Upper lobe of left lung (tissue), 6 donors: ENCODE data around the gene TBC1D1. TPM values are rescaled to one million over a fixed set of nuclear protein-coding genes. Genes with fewer than 3 reads are reported as not detected.
A peak's percentile ranks its signal among the peaks of the same experiment; 100 is the strongest.

Experiments used
- ATAC-seq, 2 donors: fragments of 200-7000 bp; cut with Tn5 transposase; one replicate each; pipeline ENCODE4 v1.9.1; 2022; ENCODE audit warnings: mild to moderate bottlenecking in 2 of 2, moderate library complexity in 2 of 2; ENCODE audit not compliant: low FRiP score in 2 of 2
- DNase-seq, 2 donors: peaks; one replicate each; pipeline ENCODE4 v3.0.0-alpha.2; 2019 to 2020
- H3K27ac ChIP-seq, 4 donors: fragments of 200-600 bp; sonication (generic); one replicate each; pipeline ENCODE4 v1.5.1; 2016 to 2019
- H3K27me3 ChIP-seq, 4 donors: fragments of 200-600 bp; sonication (generic); one replicate each; pipeline ENCODE4 v1.5.1; 2017 to 2019
- H3K36me3 ChIP-seq, 4 donors: fragments of 200-600 bp; sonication (generic); one replicate each; pipeline ENCODE4 v1.5.1; 2016 to 2019
- H3K4me1 ChIP-seq, 4 donors: fragments of 200-600 bp; sonication (generic); one replicate each; pipeline ENCODE4 v1.5.1; 2018 to 2019
- H3K4me3 ChIP-seq, 4 donors: fragments of 200-600 bp; sonication (generic); one replicate each; pipeline ENCODE4 v1.5.1; 2017 to 2019; ENCODE audit warnings: mild to moderate bottlenecking in 2 of 4, moderate library complexity in 1 of 4
- H3K9me3 ChIP-seq, 4 donors: fragments of 200-600 bp; sonication (generic); one replicate each; pipeline ENCODE4 v1.5.1; 2018 to 2019
- EP300 ChIP-seq, 4 donors: sonication (generic); formaldehyde crosslinking; IDR thresholded peaks; one replicate each; pipeline ENCODE4 v1.5.1; 2017; ENCODE audit warnings: antibody characterized with exemption in 4 of 4, control low read depth in 2 of 4
- POLR2A ChIP-seq, 4 donors: fragments of 450-650 bp; IDR thresholded peaks; one replicate each; pipeline ENCODE4 v1.5.1; 2016 to 2017; ENCODE audit warnings: antibody characterized with exemption in 4 of 4, mild to moderate bottlenecking in 2 of 4
- POLR2AphosphoS5 ChIP-seq, 2 donors: sonication (generic); formaldehyde crosslinking; IDR thresholded peaks; one replicate each; pipeline ENCODE4 v1.5.1; 2017; ENCODE audit warnings: antibody characterized with exemption in 2 of 2
- WGBS, 2 donors: methylation state at CpG; one replicate each; pipeline ENCODE4 v1.1.5; 2017 to 2018; 5-methylcytosine and 5-hydroxymethylcytosine counted together
- total RNA-seq, 6 donors: library from RNA; depleted of rRNA in 4 of 6; stranded (reverse); fragments of >200 nt in 4 of 6; gene quantifications; one replicate each; pipeline versions ENCODE4 v1.1.0 to v1.2.1, GENCODE V29; 2016 to 2021
- TF ChIP-seq, protein P1 (sequence below), 6 experiments: fragments of 450-650 bp in 4 of 6; fragments of 200-600 bp in 2 of 6; sonication (generic) in 2 of 6; IDR thresholded peaks; one replicate each; pipeline ENCODE4 v1.5.1; 2016 to 2019; ENCODE audit warnings: antibody characterized with exemption in 6 of 6
- donor health status: DM: no; HTN: no; CAD: no; lungs with moderate emphysema.
- donor health status: DM: no; HTN: yes; CAD: no; lungs with severe emphysema.

Gene TBC1D1
- total RNA-seq, 6 donors from 2014 or later: 45.1 to 68.1 (median 58.0) TPM

DNA sequence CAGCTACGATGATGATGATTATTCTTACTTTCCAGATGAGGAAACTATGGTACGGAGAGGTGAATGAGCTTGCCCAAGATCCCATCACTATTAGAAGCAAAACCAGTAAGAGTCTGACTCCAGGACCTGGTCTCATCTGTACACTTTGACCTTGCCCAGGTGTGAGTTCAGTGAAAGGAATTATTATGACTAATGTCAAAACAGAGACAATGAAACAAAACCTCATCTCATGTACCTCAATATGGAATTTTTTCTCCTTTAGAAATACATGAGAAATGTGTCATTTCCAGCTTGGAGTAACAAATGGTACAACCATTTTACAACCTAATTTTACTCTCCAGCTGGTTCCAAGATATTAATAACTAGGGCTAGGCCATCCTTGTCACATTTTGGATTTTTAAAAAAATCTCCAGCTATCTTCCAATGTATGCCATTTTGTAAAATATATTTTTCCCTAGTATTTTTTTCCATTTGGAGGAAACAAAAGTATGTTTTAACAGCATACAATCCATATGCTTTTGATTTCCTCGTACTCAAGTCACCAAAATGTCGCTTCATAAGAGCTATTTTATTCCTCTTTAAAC is 283.1 kb downstream of the TBC1D1 start:
- Histone ChIP-seq H3K36me3 (no peaks in the 10 kb centered on the region), H3K27ac (peak overlapping the region in 1 of 4 donors; percentile 34), H3K4me1 (peaks cover 5 to 20% (median 14%) of the 10 kb centered on the region in 4 donors), H3K4me3 (no peak overlapping the region), H3K9me3 (no peaks in the 10 kb centered on the region), H3K27me3 (no peaks in the 10 kb centered on the region)
- no peak for DNase-seq
- TF ChIP-seq POLR2A (IDR thresholded peaks at IDR 0.05) (no peak), EP300 (IDR thresholded peaks at IDR 0.05) (no peak), POLR2AphosphoS5 (IDR thresholded peaks at IDR 0.05) (no peak)
- TF ChIP-seq, protein P1, sequence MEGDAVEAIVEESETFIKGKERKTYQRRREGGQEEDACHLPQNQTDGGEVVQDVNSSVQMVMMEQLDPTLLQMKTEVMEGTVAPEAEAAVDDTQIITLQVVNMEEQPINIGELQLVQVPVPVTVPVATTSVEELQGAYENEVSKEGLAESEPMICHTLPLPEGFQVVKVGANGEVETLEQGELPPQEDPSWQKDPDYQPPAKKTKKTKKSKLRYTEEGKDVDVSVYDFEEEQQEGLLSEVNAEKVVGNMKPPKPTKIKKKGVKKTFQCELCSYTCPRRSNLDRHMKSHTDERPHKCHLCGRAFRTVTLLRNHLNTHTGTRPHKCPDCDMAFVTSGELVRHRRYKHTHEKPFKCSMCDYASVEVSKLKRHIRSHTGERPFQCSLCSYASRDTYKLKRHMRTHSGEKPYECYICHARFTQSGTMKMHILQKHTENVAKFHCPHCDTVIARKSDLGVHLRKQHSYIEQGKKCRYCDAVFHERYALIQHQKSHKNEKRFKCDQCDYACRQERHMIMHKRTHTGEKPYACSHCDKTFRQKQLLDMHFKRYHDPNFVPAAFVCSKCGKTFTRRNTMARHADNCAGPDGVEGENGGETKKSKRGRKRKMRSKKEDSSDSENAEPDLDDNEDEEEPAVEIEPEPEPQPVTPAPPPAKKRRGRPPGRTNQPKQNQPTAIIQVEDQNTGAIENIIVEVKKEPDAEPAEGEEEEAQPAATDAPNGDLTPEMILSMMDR (IDR thresholded peaks at IDR 0.05): no peak
- no peak for ATAC-seq
- WGBS, 2 donors: 75 to 77% methylated on average over 4 of the region's 4 CpGs

DNA sequence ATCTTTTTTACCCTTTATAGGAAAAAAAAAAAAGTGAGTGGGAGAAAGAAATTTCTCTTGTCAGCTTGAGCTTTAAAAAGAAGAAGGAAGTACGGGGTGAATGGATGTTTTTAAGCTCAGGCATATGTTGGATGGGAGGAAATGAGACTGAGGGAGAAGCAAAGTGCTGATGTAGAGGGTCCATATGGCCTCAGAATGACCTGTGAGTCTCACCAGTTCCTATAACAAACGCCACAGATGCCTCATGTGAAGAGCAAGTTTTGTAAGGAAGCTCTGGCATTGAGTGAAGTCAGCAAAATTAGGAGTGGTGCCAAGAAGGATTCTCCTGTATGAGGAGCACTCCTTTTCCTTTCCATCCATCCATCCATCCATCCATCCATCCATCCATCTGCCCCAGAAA is 283.9 kb downstream of the TBC1D1 start:
- Histone ChIP-seq H3K9me3 (no peaks in the 10 kb centered on the region), H3K27ac (peak overlapping the region in 1 of 4 donors; percentile 70), H3K36me3 (no peaks in the 10 kb centered on the region), H3K4me3 (no peak overlapping the region), H3K4me1 (peaks cover 10 to 24% (median 19%) of the 10 kb centered on the region in 4 donors), H3K27me3 (no peaks in the 10 kb centered on the region)
- ATAC-seq: peak in 1 of 2 donors; percentile 74
- DNase-seq: no peak
- TF ChIP-seq POLR2AphosphoS5 (IDR thresholded peaks at IDR 0.05) (peak in 1 of 2 donors; percentile 24), POLR2A (IDR thresholded peaks at IDR 0.05) (no peak)
- TF ChIP-seq, protein P1 (IDR thresholded peaks at IDR 0.05): no peak
- WGBS, 2 donors: 42 to 54% methylated on average over 2 of the region's 2 CpGs

DNA sequence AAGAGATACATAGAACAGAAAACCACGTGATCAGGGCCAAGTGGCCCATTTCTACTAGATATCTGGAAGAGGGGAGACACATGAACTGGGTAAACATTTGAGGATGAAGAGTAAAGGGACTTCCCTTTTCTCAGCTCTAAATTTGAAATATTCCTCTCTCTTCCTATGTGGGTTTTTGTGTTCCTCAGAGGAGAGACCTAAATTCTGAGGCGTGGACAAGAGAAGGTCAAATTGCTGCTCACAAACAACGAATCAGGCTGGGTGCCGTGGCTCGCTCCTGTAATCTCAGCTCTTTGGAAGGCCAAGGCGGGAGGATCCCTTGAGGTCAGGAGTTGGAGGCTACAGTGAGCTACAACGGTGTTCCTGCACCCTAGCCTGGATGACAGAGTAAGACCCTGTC is 285.3 kb downstream of the TBC1D1 start:
- no peaks in the 10 kb centered on the region for H3K9me3 ChIP-seq
- H3K36me3 ChIP-seq: no peaks in the 10 kb centered on the region
- no peak overlapping the region for H3K4me3 ChIP-seq
- H3K4me1 ChIP-seq: peaks cover 17 to 29% (median 25%) of the 10 kb centered on the region in 4 donors
- WGBS, 2 donors: 75 to 87% methylated on average over 7 of the region's 7 CpGs
- no peak for TF ChIP-seq POLR2AphosphoS5 (IDR thresholded peaks at IDR 0.05)
- TF ChIP-seq, protein P1 (IDR thresholded peaks at IDR 0.05): no peak
- no peak for TF ChIP-seq POLR2A (IDR thresholded peaks at IDR 0.05)
- no peak for TF ChIP-seq EP300 (IDR thresholded peaks at IDR 0.05)
- no peaks in the 10 kb centered on the region for H3K27me3 ChIP-seq
- DNase-seq (no peak), ATAC-seq (no peak)
- H3K27ac ChIP-seq: peak overlapping the region in 1 of 4 donors; percentile 55

DNA sequence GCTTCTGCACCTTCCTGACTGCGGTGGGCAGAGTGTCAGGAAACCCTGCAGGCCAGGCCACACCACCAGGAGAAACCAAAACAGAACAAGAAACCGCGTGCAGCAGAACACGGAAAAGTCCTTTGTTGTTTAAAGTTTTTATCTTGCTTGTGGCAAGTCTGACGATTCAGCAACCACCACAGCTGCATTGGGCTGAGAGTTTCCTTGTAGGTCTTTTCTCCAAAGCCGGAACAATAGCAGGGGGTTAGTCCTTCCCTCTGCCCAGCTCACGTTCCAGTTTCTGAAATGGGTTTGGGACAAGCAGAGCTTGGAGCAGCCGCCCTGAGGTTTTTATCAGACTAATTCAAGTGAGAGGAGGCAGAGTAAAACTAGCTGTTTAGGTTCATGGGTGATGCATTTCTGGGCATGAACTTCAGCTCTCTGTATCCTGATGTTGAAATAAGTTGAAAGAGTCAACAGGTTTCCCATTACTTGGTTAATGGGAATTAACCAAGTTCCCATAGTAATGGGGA is 286.2 kb downstream of the TBC1D1 start:
- no peaks in the 10 kb centered on the region for H3K9me3 ChIP-seq
- H3K4me3 ChIP-seq: no peak overlapping the region
- TF ChIP-seq, protein P1 (IDR thresholded peaks at IDR 0.05): no peak
- peak in 1 of 2 donors; percentile 30 for TF ChIP-seq POLR2AphosphoS5 (IDR thresholded peaks at IDR 0.05)
- peak overlapping the region in 3 of 4 donors; percentile 41 to 62 (median 55) for H3K27ac ChIP-seq
- peak in 1 of 2 donors; percentile 50 for DNase-seq
- no peaks in the 10 kb centered on the region for H3K27me3 ChIP-seq
- 29 to 48% methylated on average over 8 of the region's 8 CpGs for WGBS, 2 donors
- no peaks in the 10 kb centered on the region for H3K36me3 ChIP-seq
- ATAC-seq: peak in 1 of 2 donors; percentile 52
- H3K4me1 ChIP-seq: peaks cover 17 to 29% (median 25%) of the 10 kb centered on the region in 4 donors
